GM23248 (cell line): ENCODE data around the gene SLC36A2. TPM values are rescaled to one million over a fixed set of nuclear protein-coding genes. Genes with fewer than 3 reads are reported as not detected.

ENCODE experiments used
- DNase-seq: peaks from one replicate; pipeline ENCODE4 v3.0.0-alpha.2; 2015
- H2AFZ ChIP-seq: fragments of 200-600 bp; sonication (generic); 2 replicates; pipeline ENCODE4 v1.6.1; 2016; ENCODE audit warnings: antibody characterized with exemption
- H3F3A ChIP-seq: fragments of 200-600 bp; sonication (generic); 2 replicates; pipeline ENCODE4 v1.6.1; 2016; ENCODE audit warnings: mild to moderate bottlenecking, antibody characterized with exemption, mixed run types; ENCODE audit not compliant: insufficient read depth
- H3K27ac ChIP-seq: fragments of 200-600 bp; sonication (generic); 2 replicates; pipeline ENCODE4 v1.5.1; 2016; ENCODE audit warnings: mild to moderate bottlenecking
- H3K27me3 ChIP-seq: fragments of 200-600 bp; sonication (generic); replicated peaks from 2 replicates; pipeline ENCODE4 v1.6.1; 2016; ENCODE audit warnings: mild to moderate bottlenecking; ENCODE audit not compliant: insufficient read depth
- H3K36me3 ChIP-seq: fragments of 200-600 bp; sonication (generic); 2 replicates; pipeline ENCODE4 v1.6.1; 2016; ENCODE audit warnings: low read depth, mild to moderate bottlenecking
- H3K4me1 ChIP-seq: fragments of 200-600 bp; sonication (generic); 2 replicates; pipeline ENCODE4 v1.6.1; 2016; ENCODE audit warnings: mild to moderate bottlenecking; ENCODE audit not compliant: insufficient read depth
- H3K4me2 ChIP-seq: fragments of 200-600 bp; sonication (generic); one replicate; pipeline ENCODE4 v1.6.1; 2016; ENCODE audit warnings: mild to moderate bottlenecking; ENCODE audit not compliant: unreplicated experiment
- H3K4me3 ChIP-seq: fragments of 200-600 bp; sonication (generic); 2 replicates; pipeline ENCODE4 v1.5.1; 2016; ENCODE audit warnings: mild to moderate bottlenecking
- H3K79me2 ChIP-seq: fragments of 200-600 bp; sonication (generic); 2 replicates; pipeline ENCODE4 v1.6.1; 2016; ENCODE audit warnings: mild to moderate bottlenecking; ENCODE audit not compliant: insufficient read depth
- H3K9ac ChIP-seq: fragments of 200-600 bp; sonication (generic); 2 replicates; pipeline ENCODE4 v1.6.1; 2016; ENCODE audit warnings: mild to moderate bottlenecking
- H3K9me2 ChIP-seq: fragments of 200-600 bp; sonication (generic); 2 replicates; pipeline ENCODE4 v1.6.1; 2016; ENCODE audit warnings: mixed run types, mild to moderate bottlenecking, moderate library complexity; ENCODE audit not compliant: insufficient read depth
- H3K9me3 ChIP-seq: fragments of 200-600 bp; sonication (generic); one replicate; pipeline ENCODE4 v1.6.1; 2017; ENCODE audit warnings: low read depth
- H4K20me1 ChIP-seq: fragments of 200-600 bp; sonication (generic); 2 replicates; pipeline ENCODE4 v1.6.0; 2016; ENCODE audit not compliant: insufficient read depth
- EZH2 ChIP-seq: fragments of 200-600 bp; sonication (generic); IDR thresholded peaks from 2 replicates; pipeline ENCODE4 v1.6.1; 2018; ENCODE audit warnings: antibody characterized with exemption, mild to moderate bottlenecking; ENCODE audit not compliant: insufficient read depth, poor library complexity, severe bottlenecking
- EZH2phosphoT487 ChIP-seq: fragments of 200-600 bp; sonication (generic); IDR thresholded peaks from 2 replicates; pipeline ENCODE4 v1.6.1; 2018; ENCODE audit warnings: antibody characterized with exemption, moderate library complexity, mild to moderate bottlenecking, low read depth; ENCODE audit not compliant: insufficient read depth
- WGBS, 2 experiments: methylation state at CpG; one replicate each; pipeline ENCODE4 v1.1.6; 2015 to 2017; ENCODE audit warnings: low lambda C conversion rate in 2 of 2, low coverage in 1 of 2; ENCODE audit errors: missing lambda C conversion rate in 2 of 2; 5-methylcytosine and 5-hydroxymethylcytosine counted together
- in situ Hi-C: fragments of 300-500 bp; cut with MboI; formaldehyde crosslinking; loops from 2 replicates; pipeline ENCODE4 v1.15.0; 2020
- polyA plus RNA-seq: library from polyadenylated mRNA; unstranded; fragments of >200 nt; fragmentation: Nextera tagmentation; extraction: Ambion mirVana; gene quantifications from 2 replicates; pipeline ENCODE4 v1.2.1, GENCODE V29; 2016
- total RNA-seq: library from RNA; depleted of rRNA; stranded (reverse); fragments of >200 nt; shearing (Covaris generic); gene quantifications from 2 replicates; pipeline ENCODE4 v1.2.3, GENCODE V29; 2014

Gene SLC36A2
- total and polyA plus RNA-seq, 2 experiments from 2014 or later, result not detected

GRCh38 chr5:151351671-151352070 is 4.3 kb upstream of the SLC36A2 start:
- 57 to 70% methylated on average over 1 of the region's 1 CpG for WGBS, 2 experiments
- DNase-seq, result no peak
- no peaks in the 10 kb centered on the region for H4K20me1 ChIP-seq

GRCh38 chr5:151348789-151349188 is 1.4 kb upstream of the SLC36A2 start:
- WGBS, 2 experiments, result 13 to 14% methylated on average over 6 of the region's 6 CpGs
- no peak for DNase-seq
- H4K20me1 ChIP-seq, result no peaks in the 10 kb centered on the region

More at GRCh38 chr5:151351671-151352070, 4.3 kb upstream of the SLC36A2 start:
- no peak overlapping the region for H3K27ac ChIP-seq
- H3K9ac ChIP-seq, result no peak overlapping the region
- H3K9me2 ChIP-seq, result no peaks in the 10 kb centered on the region
- H3K79me2 ChIP-seq, result no peaks in the 10 kb centered on the region
- no peak overlapping the region for H3K4me3 ChIP-seq
- H3K9me3 ChIP-seq, result no peaks in the 10 kb centered on the region
- TF ChIP-seq EZH2phosphoT487 (no peak), EZH2 (no peak)
- no peaks in the 10 kb centered on the region; the same call in 1 of the 2 replicates for H3K27me3 ChIP-seq
- in situ Hi-C loops, result no loop called here
- H3K4me1 ChIP-seq, result no peaks in the 10 kb centered on the region
- H2AFZ ChIP-seq, result no peak overlapping the region
- no peaks in the 10 kb centered on the region for H3F3A ChIP-seq
- no peak overlapping the region for H3K4me2 ChIP-seq
- no peaks in the 10 kb centered on the region for H3K36me3 ChIP-seq

GRCh38 chr5:151345808-151346478 is 1.4 kb downstream of the SLC36A2 start:
- Histone ChIP-seq H3F3A (no peaks in the 10 kb centered on the region), H3K9ac (no peak overlapping the region), H3K9me2 (no peaks in the 10 kb centered on the region), H2AFZ (no peak overlapping the region), H3K4me1 (no peaks in the 10 kb centered on the region), H3K27ac (no peak overlapping the region), H3K36me3 (no peaks in the 10 kb centered on the region), H3K9me3 (no peaks in the 10 kb centered on the region), H4K20me1 (no peaks in the 10 kb centered on the region), H3K4me2 (no peak overlapping the region), H3K4me3 (no peak overlapping the region), H3K79me2 (no peaks in the 10 kb centered on the region), H3K27me3 (peaks cover 5% of the 10 kb centered on the region)
- 24 to 27% methylated on average over 8 of the region's 8 CpGs for WGBS, 2 experiments
- TF ChIP-seq EZH2phosphoT487 (no peak), EZH2 (no peak)
- in situ Hi-C loops, result no loop called here
- DNase-seq, result peak; percentile 68

More at GRCh38 chr5:151348789-151349188, 1.4 kb upstream of the SLC36A2 start:
- H2AFZ ChIP-seq, result no peak overlapping the region
- peaks cover 5% of the 10 kb centered on the region for H3K27me3 ChIP-seq
- TF ChIP-seq EZH2phosphoT487 (no peak), EZH2 (no peak)
- no peak overlapping the region for H3K9ac ChIP-seq
- H3K9me2 ChIP-seq, result no peaks in the 10 kb centered on the region
- H3K4me3 ChIP-seq, result no peak overlapping the region
- H3K4me1 ChIP-seq, result no peaks in the 10 kb centered on the region
- in situ Hi-C loops, result no loop called here
- no peaks in the 10 kb centered on the region for H3K9me3 ChIP-seq
- no peaks in the 10 kb centered on the region for H3F3A ChIP-seq
- H3K36me3 ChIP-seq, result no peaks in the 10 kb centered on the region
- no peak overlapping the region for H3K4me2 ChIP-seq
- H3K27ac ChIP-seq, result no peak overlapping the region
- no peaks in the 10 kb centered on the region for H3K79me2 ChIP-seq

GRCh38 chr5:151345187-151345807 is 2.1 kb downstream of the SLC36A2 start:
- no peak overlapping the region for H3K9ac ChIP-seq
- no peak overlapping the region for H3K27ac ChIP-seq
- H3K36me3 ChIP-seq, result no peaks in the 10 kb centered on the region
- no peaks in the 10 kb centered on the region for H3K9me3 ChIP-seq
- H3K27me3 ChIP-seq, result peaks cover 5% of the 10 kb centered on the region
- no peak overlapping the region for H2AFZ ChIP-seq
- DNase-seq, result no peak
- in situ Hi-C loops, result no loop called here
- H3K4me3 ChIP-seq, result no peak overlapping the region
- H3K4me1 ChIP-seq, result no peaks in the 10 kb centered on the region
- H4K20me1 ChIP-seq, result no peaks in the 10 kb centered on the region
- no peak for TF ChIP-seq EZH2phosphoT487
- WGBS, 2 experiments, result 12 to 13% methylated on average over 11 of the region's 11 CpGs
- no peaks in the 10 kb centered on the region for H3F3A ChIP-seq
- H3K9me2 ChIP-seq, result no peaks in the 10 kb centered on the region
- H3K4me2 ChIP-seq, result no peak overlapping the region
- H3K79me2 ChIP-seq, result no peaks in the 10 kb centered on the region
